ENCODE measurements around the gene RBCK1. TPM values are rescaled to one million over a fixed set of nuclear protein-coding genes. Genes with fewer than 3 reads are reported as not detected.
A peak's percentile ranks its signal among the peaks of the same experiment; 100 is the strongest.

The RBCK1 gene
- polyA plus RNA-seq, 1 experiment, result 130 TPM

DNA sequence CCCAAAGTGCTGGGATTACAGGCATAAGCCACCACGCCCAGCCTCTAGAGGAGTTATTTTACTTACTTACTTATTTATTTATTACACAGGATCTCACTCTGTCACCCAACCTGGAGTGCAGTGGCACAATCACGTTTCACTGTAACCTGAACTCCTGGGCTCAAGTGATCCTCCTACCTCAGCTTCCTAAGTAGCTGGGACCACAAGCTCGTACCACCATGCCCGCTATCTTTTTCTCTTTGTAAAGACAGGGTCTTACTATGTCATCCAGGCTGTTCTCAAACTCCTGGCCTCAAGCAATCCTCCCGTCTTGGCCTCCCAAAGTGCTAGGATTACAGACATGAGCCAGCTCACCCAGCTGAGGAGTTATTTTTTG, 29.1 kb upstream of the RBCK1 start:
- CTCF ChIA-PET, result interaction anchor here (1.9 to 3.7 kb wide), 2 partner anchors 17 to 25 kb away, joined by 7 to 11 read pairs; no protein-coding TSS in a partner anchor
- no peak for DNase-seq (ENCODE audit: low read depth)
- TF ChIP-seq, protein P1, sequence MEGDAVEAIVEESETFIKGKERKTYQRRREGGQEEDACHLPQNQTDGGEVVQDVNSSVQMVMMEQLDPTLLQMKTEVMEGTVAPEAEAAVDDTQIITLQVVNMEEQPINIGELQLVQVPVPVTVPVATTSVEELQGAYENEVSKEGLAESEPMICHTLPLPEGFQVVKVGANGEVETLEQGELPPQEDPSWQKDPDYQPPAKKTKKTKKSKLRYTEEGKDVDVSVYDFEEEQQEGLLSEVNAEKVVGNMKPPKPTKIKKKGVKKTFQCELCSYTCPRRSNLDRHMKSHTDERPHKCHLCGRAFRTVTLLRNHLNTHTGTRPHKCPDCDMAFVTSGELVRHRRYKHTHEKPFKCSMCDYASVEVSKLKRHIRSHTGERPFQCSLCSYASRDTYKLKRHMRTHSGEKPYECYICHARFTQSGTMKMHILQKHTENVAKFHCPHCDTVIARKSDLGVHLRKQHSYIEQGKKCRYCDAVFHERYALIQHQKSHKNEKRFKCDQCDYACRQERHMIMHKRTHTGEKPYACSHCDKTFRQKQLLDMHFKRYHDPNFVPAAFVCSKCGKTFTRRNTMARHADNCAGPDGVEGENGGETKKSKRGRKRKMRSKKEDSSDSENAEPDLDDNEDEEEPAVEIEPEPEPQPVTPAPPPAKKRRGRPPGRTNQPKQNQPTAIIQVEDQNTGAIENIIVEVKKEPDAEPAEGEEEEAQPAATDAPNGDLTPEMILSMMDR (IDR thresholded peaks at IDR 0.05; ENCODE audit: insufficient read depth, low read depth, low read length), result no peak
- H3K4me3 ChIP-seq (ENCODE audit: low read depth, low read length), result no peak overlapping the region
- H3K36me3 ChIP-seq (ENCODE audit: control insufficient read depth, insufficient read depth, low read length), result peaks cover 3% of the 10 kb centered on the region
- H3K27me3 ChIP-seq (ENCODE audit: control insufficient read depth, insufficient read depth, low read length), result no peaks in the 10 kb centered on the region
- POLR2A ChIA-PET, result no interaction called here

DNA sequence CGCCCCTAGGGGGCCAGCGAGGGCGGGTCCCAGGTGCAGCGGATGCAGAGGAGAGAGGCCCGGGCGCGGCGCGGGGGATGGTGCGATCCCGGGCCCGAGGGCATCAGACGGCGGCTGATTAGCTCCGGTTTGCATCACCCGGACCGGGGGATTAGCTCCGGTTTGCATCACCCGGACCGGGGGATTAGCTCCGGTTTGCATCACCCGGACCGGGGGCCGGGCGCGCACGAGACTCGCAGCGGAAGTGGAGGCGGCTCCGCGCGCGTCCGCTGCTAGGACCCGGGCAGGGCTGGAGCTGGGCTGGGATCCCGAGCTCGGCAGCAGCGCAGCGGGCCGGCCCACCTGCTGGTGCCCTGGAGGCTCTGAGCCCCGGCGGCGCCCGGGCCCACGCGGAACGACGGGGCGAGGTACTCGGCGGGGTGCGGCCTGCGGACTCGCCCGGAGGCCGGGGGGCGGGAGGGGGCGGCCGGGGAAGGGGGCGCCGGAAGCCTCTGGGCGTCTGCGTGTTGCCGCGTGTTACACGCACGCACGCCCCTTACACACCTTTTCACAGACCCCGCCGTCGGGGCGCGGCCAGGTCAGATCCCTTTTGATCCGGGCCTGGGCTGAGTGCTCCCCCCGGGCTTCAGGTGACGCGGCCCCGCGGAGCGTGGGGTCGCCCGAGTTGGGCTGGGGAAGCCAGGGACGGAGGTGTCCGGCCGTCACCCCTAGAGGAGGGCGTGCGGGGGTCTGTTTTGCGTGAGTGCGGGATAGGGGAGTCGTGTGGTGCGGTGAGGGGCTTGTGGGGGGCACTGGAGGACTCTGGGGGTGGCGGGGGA, 27.1 kb upstream of the RBCK1 start:
- peak overlapping the region; percentile 94 for H3K4me3 ChIP-seq (ENCODE audit: low read depth, low read length)
- peaks cover 5% of the 10 kb centered on the region for H3K36me3 ChIP-seq (ENCODE audit: control insufficient read depth, insufficient read depth, low read length)
- no peaks in the 10 kb centered on the region for H3K27me3 ChIP-seq (ENCODE audit: control insufficient read depth, insufficient read depth, low read length)
- ChIA-PET POLR2A (interaction anchor here (0.6 kb wide), 1 partner anchor 9 kb away, joined by 7 read pairs; no protein-coding TSS in a partner anchor), CTCF (interaction anchor here (0.8 to 3.7 kb wide), 4 partner anchors 12 to 27 kb away, joined by 3 to 11 read pairs (median 6); no protein-coding TSS in a partner anchor)
- TF ChIP-seq, protein P1 (IDR thresholded peaks at IDR 0.05; ENCODE audit: insufficient read depth, low read depth, low read length), result no peak
- no peak for DNase-seq (ENCODE audit: low read depth)

DNA sequence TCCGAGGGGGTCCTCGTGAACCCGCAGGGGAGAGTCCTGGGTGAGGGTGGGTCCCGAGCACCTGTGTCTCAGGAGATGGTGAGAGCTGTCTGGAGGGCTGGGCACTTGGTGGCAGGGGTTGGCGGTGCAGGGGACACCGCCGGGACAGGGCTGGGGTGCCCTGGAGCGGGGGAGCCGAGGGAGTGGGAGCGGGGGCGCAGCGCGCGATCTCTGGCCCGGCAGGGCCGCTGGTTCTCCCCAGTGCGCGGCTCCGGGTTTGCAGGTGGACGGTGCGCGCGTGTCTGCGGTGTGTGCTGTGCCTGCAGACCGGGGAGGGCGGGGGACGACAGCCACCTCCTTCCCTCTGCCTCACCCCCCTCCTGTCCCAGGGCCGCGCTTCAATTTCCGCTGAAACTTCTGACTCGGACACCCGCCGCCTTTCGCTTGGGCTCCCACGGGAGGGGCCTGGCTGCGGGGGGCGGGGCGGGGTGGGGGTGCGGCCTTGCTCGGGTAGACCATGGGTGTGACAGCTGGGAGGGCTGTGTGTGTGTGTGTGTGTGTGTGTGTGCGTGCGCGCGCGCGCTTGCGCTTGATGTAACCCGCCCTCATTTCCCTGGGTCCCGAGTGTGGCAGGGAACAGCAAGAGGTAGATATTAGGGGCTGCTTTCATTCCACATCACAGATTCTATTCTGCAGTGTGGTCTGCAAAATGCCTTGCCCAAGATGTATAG, 26.4 kb upstream of the RBCK1 start:
- H3K36me3 ChIP-seq (ENCODE audit: control insufficient read depth, insufficient read depth, low read length), result peaks cover 6% of the 10 kb centered on the region
- H3K27me3 ChIP-seq (ENCODE audit: control insufficient read depth, insufficient read depth, low read length), result no peaks in the 10 kb centered on the region
- TF ChIP-seq, protein P1 (IDR thresholded peaks at IDR 0.05; ENCODE audit: insufficient read depth, low read depth, low read length), result no peak
- DNase-seq (ENCODE audit: low read depth), result peak; percentile 22
- ChIA-PET CTCF (interaction anchor here (0.6 to 2.0 kb wide), 5 partner anchors 9 to 51 kb away, joined by 3 to 8 read pairs (median 6); no protein-coding TSS in a partner anchor), POLR2A (no interaction called here)
- peak overlapping the region; percentile 94 for H3K4me3 ChIP-seq (ENCODE audit: low read depth, low read length)

DNA sequence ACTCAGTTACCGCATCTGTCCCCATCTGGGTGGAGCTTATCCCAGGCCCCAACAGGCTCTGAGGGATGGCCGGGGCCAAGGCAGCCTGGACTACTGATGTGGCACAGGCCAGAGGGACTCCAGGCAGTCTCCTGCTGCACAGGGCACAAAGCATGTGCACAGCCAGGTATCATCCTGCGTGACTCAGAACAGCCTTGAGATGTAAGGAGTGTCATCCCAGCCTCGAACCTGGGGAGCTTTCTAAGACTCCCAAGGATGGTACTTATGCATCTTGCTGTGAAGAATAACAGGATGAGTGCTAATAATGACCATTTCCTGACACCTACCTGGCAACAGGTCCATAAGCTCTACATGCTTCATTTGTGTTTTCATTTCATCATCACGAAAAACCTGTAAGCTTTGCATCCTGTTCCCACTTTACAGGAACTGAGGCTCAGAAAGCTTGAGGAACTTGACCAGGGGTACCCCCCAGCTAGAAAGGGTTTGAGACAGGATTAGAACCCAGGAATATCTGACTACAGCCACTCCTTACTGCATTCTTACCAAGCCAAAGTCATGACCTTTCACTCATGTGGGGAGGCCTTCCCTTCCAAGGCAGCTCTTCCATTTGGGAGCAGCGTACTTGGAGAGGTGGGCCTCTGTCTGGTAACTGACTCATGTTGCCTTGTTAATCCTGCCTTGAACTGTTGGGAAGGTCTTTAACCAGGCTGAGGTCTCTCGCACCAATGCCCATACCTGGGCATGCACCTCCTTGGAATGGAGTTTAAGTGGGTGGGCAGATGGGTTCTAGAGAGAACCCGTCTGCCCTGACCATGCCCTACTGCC, 25.6 kb upstream of the RBCK1 start:
- POLR2A ChIA-PET, result no interaction called here
- TF ChIP-seq, protein P1 (IDR thresholded peaks at IDR 0.05; ENCODE audit: insufficient read depth, low read depth, low read length), result no peak
- peak overlapping the region; percentile 94 for H3K4me3 ChIP-seq (ENCODE audit: low read depth, low read length)
- no peaks in the 10 kb centered on the region for H3K27me3 ChIP-seq (ENCODE audit: control insufficient read depth, insufficient read depth, low read length)
- H3K36me3 ChIP-seq (ENCODE audit: control insufficient read depth, insufficient read depth, low read length), result peaks cover 6% of the 10 kb centered on the region
- no peak for DNase-seq (ENCODE audit: low read depth)
- CTCF ChIA-PET, result interaction anchor here (0.6 to 2.0 kb wide), 5 partner anchors 9 to 52 kb away, joined by 3 to 8 read pairs (median 6); no protein-coding TSS in a partner anchor

Data from BJ (cell line).